HG02884 (cell line): Measurements from ENCODE around the gene CTDSP2.
"Not testable (repeated sequence)": the region's sequence is repeated elsewhere in the genome, so short reads cannot be mapped to it uniquely, and the experiment has no call there.

Experiments
- ATAC-seq: cut with Tn5 transposase; IDR thresholded peaks from one replicate; pipeline ENCODE4 v1.9.1; 2021; ENCODE audit warnings: mild to moderate bottlenecking, moderate library complexity; ENCODE audit not compliant: unreplicated experiment

Gene CTDSP2, protein sequence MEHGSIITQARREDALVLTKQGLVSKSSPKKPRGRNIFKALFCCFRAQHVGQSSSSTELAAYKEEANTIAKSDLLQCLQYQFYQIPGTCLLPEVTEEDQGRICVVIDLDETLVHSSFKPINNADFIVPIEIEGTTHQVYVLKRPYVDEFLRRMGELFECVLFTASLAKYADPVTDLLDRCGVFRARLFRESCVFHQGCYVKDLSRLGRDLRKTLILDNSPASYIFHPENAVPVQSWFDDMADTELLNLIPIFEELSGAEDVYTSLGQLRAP

DNA sequence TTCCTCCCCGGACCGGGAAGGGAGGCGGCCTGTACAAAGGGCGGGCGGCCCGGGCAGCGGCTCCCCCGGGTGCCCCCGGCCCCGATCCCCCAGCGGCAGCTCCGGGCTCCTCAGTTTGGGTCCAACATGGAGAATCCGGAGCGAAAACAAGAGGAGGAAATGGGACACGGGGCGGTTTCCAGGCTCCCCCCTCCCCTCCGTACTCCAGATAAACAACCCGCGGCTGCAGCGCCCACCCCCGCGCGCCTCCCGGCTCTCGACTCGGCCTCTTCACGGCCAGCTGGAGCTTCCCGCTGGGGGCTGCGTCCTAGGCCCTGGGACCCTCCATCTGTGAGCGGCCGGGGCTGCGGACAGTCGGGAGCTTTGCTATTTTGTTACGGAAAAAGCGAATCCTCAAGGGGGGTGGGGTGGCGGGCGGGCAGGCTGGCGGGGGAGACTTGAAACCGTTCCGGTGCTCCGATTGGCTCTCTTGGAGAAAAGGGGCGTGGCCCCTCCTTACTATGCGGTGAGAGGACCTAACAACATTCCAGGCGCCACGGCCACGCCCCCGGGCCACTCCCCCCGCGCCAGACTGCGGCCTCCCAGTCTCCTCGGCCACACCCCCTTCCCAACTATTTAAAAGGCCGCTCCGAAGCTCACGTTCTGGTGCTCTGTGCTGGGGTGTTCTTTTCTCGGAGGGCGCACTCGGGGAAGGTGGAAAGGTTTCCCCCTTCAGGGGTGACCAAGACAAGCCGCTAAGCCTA lies at the start of gene CTDSP2:
Gene CTDSP2 (minus strand): TSS at position 153 of the 743 bp plus-strand sequence. CDS start 294 bp downstream, outside the sequence.
- ATAC-seq = peak; percentile 32

DNA sequence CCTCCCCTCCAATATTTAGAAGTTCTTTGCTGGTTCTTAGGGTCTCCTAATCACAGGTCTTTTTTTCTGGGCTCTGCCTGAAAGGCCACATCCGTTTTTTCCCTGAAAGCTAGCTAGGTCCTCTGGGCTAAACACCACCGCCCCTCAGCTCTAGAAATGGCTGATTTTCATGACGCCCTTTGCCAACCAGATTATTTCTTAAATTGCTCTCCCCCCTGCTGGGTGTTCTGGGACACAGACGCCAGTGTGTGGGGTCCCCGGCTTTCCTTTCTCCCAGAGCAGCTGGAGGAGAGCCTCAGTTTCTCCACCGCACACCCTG lies 49.5 kb upstream of the CTDSP2 start:
- ATAC-seq = no peak

DNA sequence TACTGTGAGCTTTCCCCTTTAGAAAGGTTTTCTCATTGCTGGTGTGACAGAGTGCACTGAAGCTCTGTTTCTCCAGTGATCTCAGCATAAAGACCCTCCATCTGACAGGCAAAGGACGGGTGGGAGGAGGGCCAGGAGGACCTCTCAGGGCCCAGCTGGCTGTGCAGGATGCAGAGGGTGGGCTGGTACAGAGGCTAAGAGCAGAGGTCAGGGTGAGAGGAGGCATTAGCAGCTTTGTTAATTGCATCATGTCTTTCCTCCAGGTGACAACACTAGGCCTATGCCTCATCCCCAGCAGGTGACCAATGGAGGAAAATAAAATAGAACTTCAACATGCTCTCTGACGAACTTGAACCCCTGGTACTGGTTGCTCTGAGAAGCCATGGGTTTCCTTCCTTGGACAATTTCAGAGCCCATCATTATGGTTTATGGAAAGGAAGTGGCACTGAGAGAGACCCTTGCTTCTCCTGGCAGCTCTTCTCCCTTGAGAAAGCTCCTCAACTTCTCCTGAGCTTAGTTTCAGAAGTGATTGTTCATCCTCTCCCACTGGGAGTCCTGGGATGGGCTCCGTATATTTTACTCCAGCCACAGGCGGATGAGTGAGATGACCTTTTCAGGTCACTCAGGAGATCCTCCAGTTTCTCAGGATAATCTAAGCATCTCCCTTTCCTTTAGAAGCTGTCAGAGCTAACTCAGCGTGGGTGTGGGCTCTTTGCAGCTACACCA lies 49.0 kb upstream of the CTDSP2 start:
- ATAC-seq = no peak

DNA sequence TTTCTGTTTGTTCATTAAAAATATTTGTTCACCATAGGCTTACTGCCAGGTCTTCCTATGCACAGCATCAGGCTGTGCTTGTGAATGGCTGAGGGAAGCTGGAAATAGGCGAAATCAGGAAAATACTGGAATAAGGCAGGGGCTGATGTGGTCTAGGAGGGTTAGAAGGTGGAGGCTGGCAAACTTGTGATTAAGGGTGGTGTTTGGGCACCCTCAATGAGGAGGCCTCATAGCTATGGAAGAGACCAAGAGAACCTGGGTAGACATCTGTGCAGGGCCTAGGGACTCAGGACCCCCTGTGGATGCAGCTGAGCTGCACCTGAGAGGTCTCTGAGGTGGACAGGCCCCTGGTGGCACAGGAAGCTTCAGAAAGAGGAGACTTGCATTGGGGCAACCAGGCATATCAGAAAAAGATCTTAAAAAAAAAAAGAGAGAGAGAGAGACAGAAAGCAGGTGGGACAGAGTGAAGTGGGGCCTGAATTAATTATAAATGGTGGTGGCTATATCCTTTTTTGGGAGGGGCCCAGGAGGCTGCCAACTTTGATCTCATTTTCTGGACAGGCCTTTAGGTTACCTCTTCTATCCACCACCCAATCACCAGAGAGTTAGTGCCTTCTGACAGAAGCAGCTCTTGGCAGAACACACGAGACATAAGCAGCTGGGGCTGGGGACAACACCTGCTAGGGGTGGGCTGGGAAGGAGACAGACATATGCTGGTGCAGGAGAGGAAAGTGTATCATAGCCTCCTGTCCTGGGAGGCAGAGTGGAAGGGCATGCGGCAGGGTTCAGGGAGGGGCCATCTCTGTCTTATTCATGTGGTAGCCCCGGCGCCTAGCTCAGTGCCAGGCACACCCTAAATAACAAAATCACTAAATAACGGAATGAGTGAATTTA lies 48.1 kb upstream of the CTDSP2 start:
- no peak for ATAC-seq

DNA sequence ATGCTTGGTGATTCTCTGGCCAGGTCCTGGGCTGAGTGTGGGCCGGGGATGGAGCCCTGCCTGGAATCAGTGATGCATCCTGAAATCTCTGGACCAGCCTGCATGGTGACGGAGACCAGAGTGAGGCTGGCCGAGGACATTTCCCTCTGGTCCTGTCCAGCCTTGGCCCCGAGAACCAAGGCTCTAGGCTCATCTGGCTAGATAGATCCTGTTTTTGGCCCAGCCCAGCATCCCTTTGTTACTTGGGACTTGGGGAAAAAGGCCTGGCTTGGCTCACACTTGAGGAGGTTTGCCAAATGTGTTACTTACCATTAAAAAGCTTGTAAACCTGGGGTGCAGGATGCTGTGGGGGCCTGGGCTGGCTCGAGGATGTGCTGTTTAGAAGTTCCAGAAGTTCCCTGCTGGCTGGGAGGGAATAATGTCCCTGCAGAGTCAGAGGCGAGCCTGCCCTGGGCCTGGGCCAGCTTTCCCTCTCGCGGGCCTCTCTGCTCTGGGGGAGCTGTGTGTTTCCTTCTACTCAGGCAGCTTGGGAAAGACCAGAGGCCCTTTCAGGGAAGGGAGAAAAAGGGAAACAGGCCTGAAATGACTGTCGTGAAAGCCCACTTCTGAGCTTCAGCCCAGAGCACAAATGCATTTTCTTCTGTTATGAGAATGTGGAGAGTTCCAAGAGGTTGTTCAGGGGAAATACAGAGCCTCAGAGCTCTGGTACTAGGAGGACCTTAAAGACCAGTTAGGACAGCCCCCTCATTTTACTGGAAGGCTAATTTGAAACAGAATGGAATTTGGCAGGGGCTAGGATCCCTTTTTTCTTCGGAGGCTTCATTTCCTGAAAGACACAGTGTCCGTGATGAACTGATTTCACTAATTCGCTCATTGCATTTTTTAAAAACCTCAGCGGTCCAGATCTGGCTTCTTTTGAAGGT lies 47.2 kb upstream of the CTDSP2 start:
- no peak for ATAC-seq

DNA sequence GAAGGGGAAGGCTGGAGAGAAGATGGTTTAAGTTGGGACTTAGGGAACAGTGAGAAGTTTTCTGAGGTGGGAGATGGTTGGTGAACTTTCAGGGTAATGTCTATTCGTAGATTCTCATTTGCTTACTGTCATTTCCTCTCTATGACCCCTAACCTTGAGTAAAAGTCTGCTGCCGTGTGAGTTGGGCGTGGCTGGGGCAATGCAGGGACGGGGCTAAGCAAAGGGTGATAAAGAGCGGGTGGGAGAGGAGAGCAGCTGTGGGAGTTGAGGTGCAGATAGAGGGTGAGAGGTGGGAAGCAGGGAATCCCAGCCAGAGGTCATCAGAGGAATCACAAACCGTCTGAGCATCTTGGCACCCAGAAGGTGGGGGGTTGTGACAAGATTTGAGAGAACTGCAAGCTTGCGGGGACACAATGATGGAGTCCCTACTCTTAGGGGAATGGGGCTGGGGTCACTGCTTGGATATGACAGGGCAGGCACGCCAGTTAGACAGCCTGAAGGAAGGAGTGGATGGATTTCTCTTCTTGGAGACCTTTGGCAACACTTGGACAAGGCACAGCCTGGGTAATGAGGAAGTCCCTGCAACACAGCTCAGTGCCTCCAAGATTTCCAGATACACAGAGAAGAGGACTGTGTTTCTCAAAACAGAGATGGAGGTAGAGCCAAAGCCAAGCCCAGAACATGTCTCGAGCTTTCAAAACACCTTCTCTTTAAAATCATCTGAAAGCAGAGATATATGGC lies 45.9 kb upstream of the CTDSP2 start:
- ATAC-seq = no peak

DNA sequence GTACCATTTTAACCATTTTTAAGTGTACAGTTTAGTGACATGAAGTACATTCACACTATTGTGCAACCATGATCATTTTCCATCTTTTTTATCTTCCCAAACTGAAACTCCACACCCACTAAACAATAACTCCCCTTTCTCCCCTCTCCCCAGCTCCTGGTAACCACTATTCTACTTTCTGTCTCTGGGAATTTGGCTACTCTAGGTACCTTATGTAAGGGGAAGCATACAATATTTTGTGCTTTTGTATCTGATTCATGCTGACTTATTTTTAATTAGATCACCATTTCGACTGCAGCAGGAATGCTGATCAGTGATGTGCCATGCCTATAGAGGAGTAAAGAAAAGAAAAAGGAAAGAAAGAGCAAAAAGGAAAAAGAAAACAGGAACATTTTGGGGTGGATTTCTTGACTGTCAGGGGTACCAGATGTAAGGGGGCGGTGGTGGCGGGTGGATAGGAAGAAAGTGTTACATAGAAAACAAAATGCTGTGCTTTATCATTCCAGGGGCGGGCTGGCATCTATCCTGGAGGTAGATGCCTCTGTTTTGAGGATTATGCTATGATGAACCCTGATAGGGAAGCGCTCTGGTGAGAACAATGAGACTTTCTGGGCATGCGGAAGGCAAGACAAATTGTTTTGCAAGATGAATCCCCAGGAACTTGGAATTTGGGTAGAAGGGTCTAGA lies 45.2 kb upstream of the CTDSP2 start:
- no peak for ATAC-seq

DNA sequence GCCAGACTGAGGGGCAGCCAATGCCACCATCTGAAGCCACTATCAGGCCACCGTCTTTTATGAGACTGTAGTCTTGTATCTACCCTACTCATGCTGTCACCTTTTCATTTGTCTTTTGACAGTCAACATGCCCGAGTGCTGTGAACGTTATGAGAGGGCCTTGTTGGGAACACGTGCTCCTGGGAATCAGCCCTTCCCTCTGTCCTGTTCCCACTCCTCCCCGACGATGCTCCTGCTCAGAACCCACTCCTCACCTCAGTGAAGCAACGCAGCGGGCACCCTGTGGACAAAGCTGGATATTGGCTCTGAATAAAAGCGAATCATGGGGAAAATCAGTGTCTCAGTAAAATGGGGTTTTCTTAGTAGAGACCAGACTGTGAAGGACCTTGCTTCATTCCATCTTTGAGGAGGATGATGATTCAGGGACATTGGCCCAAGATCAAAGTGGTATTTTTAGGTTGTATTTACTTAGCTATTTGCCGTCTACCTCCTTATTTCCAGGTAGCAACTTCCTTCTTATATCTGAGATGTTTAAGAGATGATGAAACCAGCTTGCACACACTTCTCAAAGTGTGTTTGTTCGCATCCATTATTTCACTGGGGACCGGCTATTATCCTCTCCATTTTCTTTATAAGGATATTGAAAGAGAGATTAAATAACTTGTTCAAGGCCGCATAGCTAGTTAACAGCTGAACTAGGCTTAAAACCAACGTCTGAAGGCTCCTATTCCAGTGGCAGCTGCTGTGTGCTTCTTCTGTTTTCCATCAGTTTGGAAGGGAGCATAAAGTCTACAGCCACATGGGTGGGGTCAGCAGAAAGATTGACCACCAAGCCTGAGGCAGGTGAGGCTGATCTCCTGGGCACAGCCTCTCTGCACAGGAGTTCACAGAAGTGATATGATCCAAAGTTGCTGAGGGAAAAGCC lies 43.9 kb upstream of the CTDSP2 start:
- no peak for ATAC-seq

DNA sequence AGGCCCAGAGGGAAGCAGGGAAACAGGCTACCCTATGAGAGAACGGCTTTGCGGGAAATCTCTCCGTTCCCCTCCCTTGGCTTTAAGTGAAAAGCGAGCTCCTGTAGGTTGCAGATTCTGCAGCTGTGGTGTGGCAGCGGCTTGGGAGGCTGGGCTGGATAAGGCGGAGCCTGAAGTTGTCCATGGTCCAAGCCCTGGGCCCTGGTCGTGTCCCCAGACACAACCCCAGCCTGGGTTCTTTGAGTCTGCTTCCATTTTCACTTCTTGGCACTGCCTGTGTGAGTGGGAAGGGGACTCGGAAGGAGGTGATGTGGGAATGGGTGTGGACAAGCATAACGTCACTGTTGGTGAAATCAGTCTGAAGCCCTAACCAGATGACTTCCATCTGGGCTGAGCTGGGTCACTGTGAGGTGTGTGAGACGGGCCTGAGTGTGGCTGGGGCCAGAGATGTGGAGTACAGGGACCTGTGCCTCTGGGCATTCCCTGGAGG lies 43.0 kb upstream of the CTDSP2 start:
- ATAC-seq = no peak

DNA sequence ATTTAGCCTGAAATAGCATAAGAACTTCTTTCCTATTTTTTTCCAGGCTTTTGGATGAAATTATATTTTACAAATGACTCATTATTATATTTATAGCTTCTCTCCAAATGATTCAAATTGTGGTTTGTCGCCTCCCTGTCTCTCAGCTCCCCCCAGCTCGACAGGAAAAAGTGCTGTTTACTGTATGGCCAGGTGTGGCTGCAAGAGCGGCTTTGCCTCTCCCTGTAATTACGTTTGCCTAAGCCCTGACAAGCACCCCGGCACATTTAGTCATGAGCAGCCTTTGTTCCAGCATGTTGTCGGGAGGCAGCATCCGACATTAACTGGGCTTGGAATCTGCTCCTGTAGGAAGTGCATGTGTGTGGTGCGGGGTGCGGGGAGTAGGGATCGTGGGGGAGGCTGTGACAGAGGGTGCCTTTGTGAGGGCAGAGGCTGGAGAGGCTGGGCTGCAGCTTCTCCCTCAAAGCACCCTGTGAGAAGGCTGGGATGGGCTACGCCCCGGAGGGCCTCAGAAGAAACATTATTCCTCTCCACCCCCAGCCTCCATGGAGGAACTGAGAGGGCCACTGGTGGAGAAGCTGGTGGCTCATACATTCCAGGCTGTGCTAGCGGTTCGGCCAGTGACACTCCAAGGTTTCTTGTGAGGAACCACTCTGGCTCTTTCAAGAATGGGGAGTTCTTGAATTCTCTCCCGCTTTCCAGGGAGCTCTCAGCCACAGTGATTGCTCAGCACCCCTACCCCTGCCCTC lies 42.1 kb upstream of the CTDSP2 start:
- no peak for ATAC-seq

DNA sequence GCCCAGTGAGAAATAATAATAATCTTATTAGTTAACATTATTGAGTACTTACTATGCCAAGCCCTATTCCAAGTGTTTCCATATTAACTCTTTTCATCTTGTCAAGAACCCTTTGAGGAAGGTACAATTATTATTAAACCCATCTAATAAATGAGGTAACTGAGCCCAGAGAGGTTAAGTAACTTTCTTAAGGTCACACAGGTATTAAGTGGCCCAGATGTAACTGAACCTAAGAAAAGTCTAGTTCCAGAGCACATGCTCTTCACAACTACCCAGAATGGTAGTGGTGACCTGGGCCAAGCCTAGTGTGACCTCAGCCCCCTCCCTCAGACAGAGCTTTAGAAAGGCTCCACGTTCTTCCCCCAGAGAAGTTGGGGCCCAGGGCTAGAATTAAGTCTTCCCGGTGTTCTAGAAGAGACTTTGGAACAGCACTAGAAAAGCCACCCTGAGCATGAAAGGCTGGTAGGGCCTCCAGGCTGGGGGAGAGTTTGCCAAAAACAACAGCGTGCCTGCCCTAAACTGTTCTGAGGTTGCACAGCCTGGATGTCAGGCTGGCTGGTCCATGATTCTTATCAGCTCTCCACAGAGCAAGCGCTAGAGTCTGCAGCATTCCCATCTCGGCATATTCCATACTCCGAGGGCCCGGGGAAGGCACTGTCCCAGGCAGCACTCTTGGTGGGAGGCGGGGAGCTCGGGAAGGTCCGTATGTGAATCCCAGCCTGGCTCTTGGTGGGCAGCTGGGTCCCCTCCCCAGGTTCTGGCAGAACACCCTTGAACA lies 41.3 kb upstream of the CTDSP2 start:
- no peak for ATAC-seq

DNA sequence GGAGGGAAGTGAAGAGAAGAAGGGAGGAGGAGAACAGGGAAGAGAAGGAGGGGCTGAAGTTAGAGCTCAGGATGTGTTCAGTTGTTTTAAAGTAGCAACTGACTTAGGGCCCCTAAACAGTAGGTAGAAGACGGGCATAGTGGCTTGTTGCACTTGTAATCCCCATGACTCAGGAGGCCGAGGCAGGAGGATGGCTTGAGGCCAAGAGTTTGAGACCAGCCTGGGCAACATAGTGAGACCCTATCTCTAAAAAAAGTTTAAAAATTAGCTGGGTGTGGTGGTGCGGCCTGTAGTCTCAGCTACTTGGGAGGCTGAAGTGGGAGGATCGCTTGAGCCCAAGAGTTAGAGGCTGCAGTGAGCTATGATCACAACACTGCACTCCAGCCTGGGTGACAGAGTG lies 40.4 kb upstream of the CTDSP2 start:
- not testable (repeated sequence) for ATAC-seq

DNA sequence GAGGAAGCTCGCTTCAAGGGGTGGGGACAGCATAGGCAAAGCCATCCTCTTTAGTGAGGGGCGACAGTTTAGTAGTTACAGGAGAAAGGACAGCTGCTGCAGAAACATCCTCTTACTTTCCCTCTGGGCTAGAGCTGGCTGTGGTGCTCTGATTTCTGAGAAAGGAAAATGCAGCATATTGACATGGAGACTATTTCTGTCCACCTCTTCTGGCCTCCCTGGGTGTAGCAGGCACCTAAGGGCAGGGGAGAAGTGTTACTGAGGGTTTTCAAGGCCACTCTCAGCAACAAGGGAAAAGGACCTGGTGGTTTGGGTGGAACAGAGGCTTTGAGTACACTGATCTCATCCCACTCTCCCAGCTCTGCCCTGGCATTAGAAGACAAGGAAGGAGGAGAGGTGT lies 40.0 kb upstream of the CTDSP2 start:
- no peak for ATAC-seq

DNA sequence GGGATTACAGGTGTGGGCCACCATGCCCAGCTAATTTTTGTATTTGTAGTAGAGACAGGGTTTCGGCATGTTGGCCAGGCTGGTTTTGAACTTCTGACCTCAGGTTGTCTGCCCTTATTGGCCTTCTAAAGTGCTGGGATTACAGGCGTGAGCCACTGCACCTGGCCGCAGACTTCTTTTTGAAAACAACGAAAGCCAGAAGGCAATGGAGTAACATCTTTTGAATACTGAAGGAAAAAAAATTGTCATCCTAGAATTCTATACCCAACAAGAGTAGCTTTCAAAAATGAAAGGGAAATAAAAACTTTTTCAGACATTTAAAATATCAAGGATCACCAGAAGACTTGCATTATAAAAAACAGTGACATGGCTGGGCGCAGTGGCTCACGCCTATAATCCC lies 38.7 kb upstream of the CTDSP2 start:
- ATAC-seq = no peak

DNA sequence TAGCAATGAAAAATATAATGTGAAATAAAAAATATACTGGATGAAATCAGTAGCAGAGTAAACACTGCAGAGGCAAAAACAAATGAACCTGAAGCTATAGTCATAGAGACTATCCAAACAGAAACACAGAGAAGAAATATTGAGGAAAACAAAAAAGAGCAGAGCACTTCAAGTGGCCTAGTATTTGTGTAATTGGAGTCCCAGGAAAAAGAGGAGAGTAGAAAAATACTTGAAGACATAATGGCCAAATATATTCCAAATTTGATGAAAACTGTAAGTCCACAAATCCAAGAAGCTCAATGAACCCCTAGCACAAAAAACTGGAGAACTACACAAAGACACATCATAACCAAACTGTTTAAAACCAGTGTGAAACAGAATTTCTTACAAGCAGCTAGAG lies 37.2 kb upstream of the CTDSP2 start:
- no peak for ATAC-seq

DNA sequence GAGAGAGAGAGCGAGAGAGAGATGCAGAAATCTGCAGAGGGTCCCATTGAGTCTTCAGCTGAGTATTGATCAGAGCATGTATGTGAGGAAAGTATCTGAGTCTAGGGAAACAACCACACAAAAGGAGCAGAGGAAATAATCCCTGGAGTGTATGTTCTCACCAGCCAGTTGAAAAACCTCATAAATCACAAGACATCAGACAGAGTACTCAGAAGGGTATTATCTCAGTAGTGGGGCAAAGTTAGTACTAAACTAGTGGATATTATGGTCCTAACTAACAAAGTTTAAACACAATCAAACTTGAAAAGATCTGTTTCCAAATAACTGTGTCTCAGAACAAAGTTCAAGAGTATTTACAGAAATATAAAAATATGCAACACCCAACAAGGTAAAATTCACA lies 36.5 kb upstream of the CTDSP2 start:
- no peak for ATAC-seq
